Transverse colon (tissue), 4 donors: ENCODE data around the gene GIMD1. TPM values are rescaled to one million over a fixed set of nuclear protein-coding genes. Genes with fewer than 3 reads are reported as not detected.

Experiments
- DNase-seq: peaks from one replicate; pipeline ENCODE4 v3.0.0-alpha.2; 2019
- H3K27ac ChIP-seq, 4 donors: fragments of 200-600 bp; sonication (generic); 2 replicates each; pipeline ENCODE4 v1.5.1; 2016 to 2018; ENCODE audit warnings: inconsistent platforms in 4 of 4
- H3K27me3 ChIP-seq: fragments of 200-600 bp; sonication (generic); 2 replicates; pipeline ENCODE4 v1.5.1; 2017; ENCODE audit warnings: inconsistent platforms
- H3K36me3 ChIP-seq, 4 donors: fragments of 200-600 bp; sonication (generic); 2 replicates each; pipeline ENCODE4 v1.5.1; 2017 to 2019; ENCODE audit warnings: inconsistent platforms in 4 of 4
- H3K4me1 ChIP-seq, 4 donors: fragments of 200-600 bp; sonication (generic); 2 replicates each; pipeline ENCODE4 v1.5.1; 2017 to 2020; ENCODE audit warnings: inconsistent platforms in 4 of 4
- H3K4me3 ChIP-seq, 4 donors: fragments of 200-600 bp; sonication (generic); 1 replicate in 1 of 4; 2 replicates in 3 of 4; pipeline versions ENCODE4 v1.5.1 to v1.6.1; 2017 to 2019; ENCODE audit warnings: inconsistent platforms in 4 of 4
- H3K9me3 ChIP-seq, 2 donors: fragments of 200-600 bp; sonication (generic); 2 replicates each; pipeline ENCODE4 v1.5.1; 2017 to 2019; ENCODE audit warnings: inconsistent platforms in 2 of 2
- CTCF ChIP-seq, 5 experiments: fragments of 200-600 bp in 3 of 5; fragments of 450-650 bp in 2 of 5; sonication (generic) in 3 of 5; IDR thresholded peaks; 1 replicate in 2 of 5; 2 replicates in 3 of 5; pipeline ENCODE4 v1.5.1; 2016 to 2017; ENCODE audit warnings: antibody characterized with exemption in 5 of 5, inconsistent platforms in 3 of 5, mild to moderate bottlenecking in 2 of 5, moderate library complexity in 1 of 5
- EP300 ChIP-seq: sonication (generic); formaldehyde crosslinking; IDR thresholded peaks from one replicate; pipeline ENCODE4 v1.6.1; 2017; ENCODE audit warnings: antibody characterized with exemption, low read depth
- POLR2A ChIP-seq: fragments of 450-650 bp; IDR thresholded peaks from one replicate; pipeline ENCODE4 v1.6.1; 2016; ENCODE audit warnings: antibody characterized with exemption, mild to moderate bottlenecking, moderate library complexity
- POLR2AphosphoS5 ChIP-seq, 3 donors: sonication (generic); formaldehyde crosslinking; IDR thresholded peaks; one replicate each; pipeline ENCODE4 v1.6.1; 2016; ENCODE audit warnings: antibody characterized with exemption in 3 of 3
- WGBS, 2 donors: methylation state at CpG; one replicate each; pipeline ENCODE4 v1.1.5; 2018; ENCODE audit warnings: low coverage in 1 of 2; 5-methylcytosine and 5-hydroxymethylcytosine counted together
- in situ Hi-C, 4 donors: fragments of 200-750 bp; cut with MboI; loops; one replicate each; pipeline versions ENCODE4 v1.15.0 to v1.15.1; 2017; ENCODE audit warnings: low sequenced_read_pairs in 3 of 4, low pct_ligation_motif_present in 1 of 4, low pct_unique_long_range_greater_than_20kb in 1 of 4
- intact Hi-C: fragments of 100-400 bp; cut with DNase I; formaldehyde crosslinking; loops from one replicate; pipeline ENCODE4 v1.15.1; 2023; ENCODE audit warnings: low total_unique reads
- total RNA-seq, 4 donors: library from RNA; depleted of rRNA; stranded (reverse); fragments of >200 nt; gene quantifications; one replicate each; pipeline ENCODE4 v1.1.0, GENCODE V29; 2016

GIMD1 gene
- total RNA-seq, 4 donors from 2014 or later, result not detected

GRCh38 chr4:106337916-106338315 is 30.7 kb downstream of the GIMD1 start:
- Histone ChIP-seq H3K4me1 (peaks cover 0 to 6% (median 0%) of the 10 kb centered on the region in 4 donors), H3K4me3 (no peak overlapping the region), H3K27ac (no peak overlapping the region), H3K9me3 (no peaks in the 10 kb centered on the region), H3K36me3 (peaks cover 0 to 53% (median 19%) of the 10 kb centered on the region in 4 donors), H3K27me3 (no peaks in the 10 kb centered on the region)
- no peak for TF ChIP-seq POLR2A
- no peak for TF ChIP-seq POLR2AphosphoS5 (IDR thresholded peaks at IDR 0.05)
- TF ChIP-seq EP300, result no peak
- TF ChIP-seq CTCF (IDR thresholded peaks at IDR 0.05), result no peak
- intact Hi-C loops (loop anchor here (5.0 kb wide), 1 partner anchor 226 kb away; no protein-coding TSS in a partner anchor), in situ Hi-C loops (no loop called here)
- DNase-seq, result no peak

- TF ChIP-seq CTCF (IDR thresholded peaks at IDR 0.05) (no peak), POLR2A (no peak), EP300 (no peak), POLR2AphosphoS5 (IDR thresholded peaks at IDR 0.05) (no peak)
- no peaks in the 10 kb centered on the region for H3K27me3 ChIP-seq
- H3K4me1 ChIP-seq, result no peaks in the 10 kb centered on the region
- 96% methylated on average over 2 to 3 of the region's 3 CpGs for WGBS, 2 donors
- H3K36me3 ChIP-seq, result peaks cover 0 to 65% (median 25%) of the 10 kb centered on the region in 4 donors
- H3K4me3 ChIP-seq, result no peak overlapping the region
- DNase-seq, result no peak
- in situ Hi-C loops, result no loop called here
- H3K27ac ChIP-seq, result no peak overlapping the region
- no peaks in the 10 kb centered on the region for H3K9me3 ChIP-seq
- intact Hi-C loops, result loop anchor here (5.0 kb wide), 1 partner anchor 224 kb away; no protein-coding TSS in a partner anchor
Measured at GRCh38 chr4:106336618-106337017, 32.0 kb downstream of the GIMD1 start.

GRCh38 chr4:106334741-106335470 is 33.7 kb downstream of the GIMD1 start:
- H3K4me1 ChIP-seq, result no peaks in the 10 kb centered on the region
- H3K27me3 ChIP-seq, result no peaks in the 10 kb centered on the region
- H3K27ac ChIP-seq, result no peak overlapping the region
- no peaks in the 10 kb centered on the region for H3K9me3 ChIP-seq
- intact Hi-C loops (loop anchor here (5.0 kb wide), 1 partner anchor 223 kb away; no protein-coding TSS in a partner anchor), in situ Hi-C loops (no loop called here)
- no peak overlapping the region for H3K4me3 ChIP-seq
- TF ChIP-seq POLR2AphosphoS5 (IDR thresholded peaks at IDR 0.05) (no peak), EP300 (no peak), POLR2A (no peak), CTCF (IDR thresholded peaks at IDR 0.05) (no peak)
- WGBS, 2 donors, result 87 to 88% methylated on average over 1 of the region's 1 CpG
- no peak for DNase-seq
- peaks cover 0 to 80% (median 26%) of the 10 kb centered on the region in 4 donors for H3K36me3 ChIP-seq

- H3K36me3 ChIP-seq, result peaks cover 0 to 87% (median 24%) of the 10 kb centered on the region in 4 donors
- no peak for TF ChIP-seq POLR2A
- no peak for TF ChIP-seq CTCF (IDR thresholded peaks at IDR 0.05)
- no peak for DNase-seq
- no peaks in the 10 kb centered on the region for H3K27me3 ChIP-seq
- no peaks in the 10 kb centered on the region for H3K4me1 ChIP-seq
- H3K27ac ChIP-seq, result no peak overlapping the region
- no peaks in the 10 kb centered on the region for H3K9me3 ChIP-seq
- intact Hi-C loops (no loop called here), in situ Hi-C loops (no loop called here)
- 82 to 84% methylated on average over 4 to 5 of the region's 5 CpGs for WGBS, 2 donors
- no peak overlapping the region for H3K4me3 ChIP-seq
Measured at GRCh38 chr4:106333186-106333585, 35.4 kb downstream of the GIMD1 start.
